Measurements from ENCODE around the gene GPC6.

The GPC6 gene

DNA sequence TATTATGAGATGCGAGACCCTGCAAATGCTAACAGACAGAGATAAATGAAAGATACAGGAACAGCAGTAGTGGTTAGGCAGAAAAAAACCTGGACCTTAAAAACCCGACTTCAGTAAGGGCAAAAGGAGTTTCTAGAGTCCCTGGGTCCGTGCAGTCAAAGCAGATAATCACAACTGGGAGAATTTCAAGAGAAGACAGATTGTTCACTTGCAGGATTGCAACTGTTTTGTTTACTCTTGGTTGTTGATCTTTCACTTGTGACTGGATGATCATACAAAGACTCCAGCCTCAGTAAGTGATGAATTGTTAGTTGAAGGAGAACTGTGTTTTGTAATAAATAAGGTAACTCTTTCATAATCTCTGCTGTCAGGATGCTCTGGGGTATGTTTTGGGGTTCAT, 135.1 kb downstream of the GPC6 start:
- TF ChIP-seq TRIM28 (IDR thresholded peaks at IDR 0.05; ENCODE audit: borderline replicate concordance, low read length): no peak
- TF ChIP-seq, protein P1, sequence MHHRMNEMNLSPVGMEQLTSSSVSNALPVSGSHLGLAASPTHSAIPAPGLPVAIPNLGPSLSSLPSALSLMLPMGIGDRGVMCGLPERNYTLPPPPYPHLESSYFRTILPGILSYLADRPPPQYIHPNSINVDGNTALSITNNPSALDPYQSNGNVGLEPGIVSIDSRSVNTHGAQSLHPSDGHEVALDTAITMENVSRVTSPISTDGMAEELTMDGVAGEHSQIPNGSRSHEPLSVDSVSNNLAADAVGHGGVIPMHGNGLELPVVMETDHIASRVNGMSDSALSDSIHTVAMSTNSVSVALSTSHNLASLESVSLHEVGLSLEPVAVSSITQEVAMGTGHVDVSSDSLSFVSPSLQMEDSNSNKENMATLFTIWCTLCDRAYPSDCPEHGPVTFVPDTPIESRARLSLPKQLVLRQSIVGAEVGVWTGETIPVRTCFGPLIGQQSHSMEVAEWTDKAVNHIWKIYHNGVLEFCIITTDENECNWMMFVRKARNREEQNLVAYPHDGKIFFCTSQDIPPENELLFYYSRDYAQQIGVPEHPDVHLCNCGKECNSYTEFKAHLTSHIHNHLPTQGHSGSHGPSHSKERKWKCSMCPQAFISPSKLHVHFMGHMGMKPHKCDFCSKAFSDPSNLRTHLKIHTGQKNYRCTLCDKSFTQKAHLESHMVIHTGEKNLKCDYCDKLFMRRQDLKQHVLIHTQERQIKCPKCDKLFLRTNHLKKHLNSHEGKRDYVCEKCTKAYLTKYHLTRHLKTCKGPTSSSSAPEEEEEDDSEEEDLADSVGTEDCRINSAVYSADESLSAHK (tag by site-specific recombination; IDR thresholded peaks at IDR 0.05): peak; percentile 51; the same call in 1 of the 2 replicates
- H3K27ac ChIP-seq (ENCODE audit: extremely low read depth, low read depth, low read length): no peak overlapping the region
- ChIA-PET CTCF (no interaction called here), POLR2A (no interaction called here)
- H3K36me3 ChIP-seq (ENCODE audit: control insufficient read depth in 2 of 2, insufficient read depth in 1 of 2, low read length in 2 of 2): no peaks in the 10 kb centered on the region
- H3K9me3 ChIP-seq (ENCODE audit: control insufficient read depth, insufficient read depth, low read depth, low read length): no peaks in the 10 kb centered on the region
- H3K4me3 ChIP-seq (ENCODE audit: low read depth, low read length): no peak overlapping the region
- H3K4me1 ChIP-seq (ENCODE audit: control insufficient read depth, insufficient read depth, low read length): no peaks in the 10 kb centered on the region

- Histone ChIP-seq H3K4me3 (ENCODE audit: low read depth, low read length) (no peak overlapping the region), H3K27ac (ENCODE audit: extremely low read depth, low read depth, low read length) (no peak overlapping the region), H3K36me3 (ENCODE audit: control insufficient read depth in 2 of 2, insufficient read depth in 1 of 2, low read length in 2 of 2) (no peaks in the 10 kb centered on the region), H3K9me3 (ENCODE audit: control insufficient read depth, insufficient read depth, low read depth, low read length) (no peaks in the 10 kb centered on the region), H3K4me1 (ENCODE audit: control insufficient read depth, insufficient read depth, low read length) (no peaks in the 10 kb centered on the region)
- ChIA-PET POLR2A (no interaction called here), CTCF (interaction anchor here (0.6 to 0.7 kb wide), 2 partner anchors 242 to 616 kb away, joined by 3 read pairs; no protein-coding TSS in a partner anchor)
- no peak for TF ChIP-seq ZNF777 (tag by site-specific recombination; IDR thresholded peaks at IDR 0.05; ENCODE audit: borderline replicate concordance)
- no peak for TF ChIP-seq ZSCAN30 (tag by site-specific recombination; IDR thresholded peaks at IDR 0.05)
- TF ChIP-seq SP3 (tag by site-specific recombination; IDR thresholded peaks at IDR 0.05): no peak
- no peak for TF ChIP-seq PRDM1 (tag by site-specific recombination; IDR thresholded peaks at IDR 0.05)
- no peak for TF ChIP-seq ZNF664 (tag by site-specific recombination; IDR thresholded peaks at IDR 0.05)
- TF ChIP-seq KLF8 (tag by site-specific recombination; IDR thresholded peaks at IDR 0.05): no peak
- TF ChIP-seq HOXD13 (CRISPR knock-in tag; IDR thresholded peaks at IDR 0.05; ENCODE audit: borderline replicate concordance): no peak
- TF ChIP-seq ZIC2 (tag by site-specific recombination; IDR thresholded peaks at IDR 0.05): no peak
- TF ChIP-seq ZNF239 (tag by site-specific recombination; IDR thresholded peaks at IDR 0.05): no peak
- no peak for TF ChIP-seq TCF7L2 (IDR thresholded peaks at IDR 0.05; ENCODE audit: borderline replicate concordance, low read depth, low read length)
- no peak for TF ChIP-seq ZBTB20 (tag by site-specific recombination; IDR thresholded peaks at IDR 0.05)
- no peak for TF ChIP-seq ZNF830 (tag by site-specific recombination; IDR thresholded peaks at IDR 0.05; ENCODE audit: low read depth)
- no peak for TF ChIP-seq GLI4 (tag by site-specific recombination; IDR thresholded peaks at IDR 0.05)
- TF ChIP-seq SP2 (tag by site-specific recombination; IDR thresholded peaks at IDR 0.05): no peak
Observed at GRCh38 chr13:93364166-93364565, 137.6 kb downstream of the GPC6 start.

DNA sequence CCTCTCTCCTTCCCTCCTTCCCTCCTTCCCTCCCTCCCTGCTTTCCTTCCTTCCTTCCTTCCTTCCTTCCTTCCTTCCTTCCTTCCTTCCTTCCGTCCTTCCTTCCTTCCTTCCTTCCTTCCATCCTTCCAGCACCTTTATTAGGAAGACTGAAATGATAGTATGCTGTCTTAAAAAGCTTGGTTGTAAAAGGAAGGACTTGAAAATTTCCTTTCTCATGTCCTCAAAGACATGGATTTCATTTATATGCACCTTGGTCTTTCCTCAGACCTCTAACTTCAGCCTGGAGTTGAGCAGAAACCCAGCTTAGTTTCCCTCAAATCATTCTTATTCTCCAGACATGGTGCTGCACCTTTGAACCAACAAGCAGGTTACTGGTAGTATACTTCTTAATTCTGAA, 141.7 kb downstream of the GPC6 start:
- Histone ChIP-seq H3K27ac (ENCODE audit: extremely low read depth, low read depth, low read length) (no peak overlapping the region), H3K4me1 (ENCODE audit: control insufficient read depth, insufficient read depth, low read length) (no peaks in the 10 kb centered on the region), H3K4me3 (ENCODE audit: low read depth, low read length) (no peak overlapping the region), H3K36me3 (ENCODE audit: control insufficient read depth in 2 of 2, insufficient read depth in 1 of 2, low read length in 2 of 2) (no peaks in the 10 kb centered on the region), H3K9me3 (ENCODE audit: control insufficient read depth, insufficient read depth, low read depth, low read length) (no peaks in the 10 kb centered on the region)
- POLR2A ChIA-PET: interaction anchor here (0.7 kb wide), 1 partner anchor 654 kb away, joined by 5 read pairs; no protein-coding TSS in a partner anchor
- CTCF ChIA-PET: no interaction called here
- no peak for TF ChIP-seq ZNF645 (tag by site-specific recombination; IDR thresholded peaks at IDR 0.05)
- no peak for TF ChIP-seq ZNF18 (tag by site-specific recombination; IDR thresholded peaks at IDR 0.05)
- no peak for TF ChIP-seq ZNF621 (tag by site-specific recombination; IDR thresholded peaks at IDR 0.05)
- no peak for TF ChIP-seq ELK4 (IDR thresholded peaks at IDR 0.05; ENCODE audit: borderline replicate concordance, low read depth, low read length)
- TF ChIP-seq, protein P2, sequence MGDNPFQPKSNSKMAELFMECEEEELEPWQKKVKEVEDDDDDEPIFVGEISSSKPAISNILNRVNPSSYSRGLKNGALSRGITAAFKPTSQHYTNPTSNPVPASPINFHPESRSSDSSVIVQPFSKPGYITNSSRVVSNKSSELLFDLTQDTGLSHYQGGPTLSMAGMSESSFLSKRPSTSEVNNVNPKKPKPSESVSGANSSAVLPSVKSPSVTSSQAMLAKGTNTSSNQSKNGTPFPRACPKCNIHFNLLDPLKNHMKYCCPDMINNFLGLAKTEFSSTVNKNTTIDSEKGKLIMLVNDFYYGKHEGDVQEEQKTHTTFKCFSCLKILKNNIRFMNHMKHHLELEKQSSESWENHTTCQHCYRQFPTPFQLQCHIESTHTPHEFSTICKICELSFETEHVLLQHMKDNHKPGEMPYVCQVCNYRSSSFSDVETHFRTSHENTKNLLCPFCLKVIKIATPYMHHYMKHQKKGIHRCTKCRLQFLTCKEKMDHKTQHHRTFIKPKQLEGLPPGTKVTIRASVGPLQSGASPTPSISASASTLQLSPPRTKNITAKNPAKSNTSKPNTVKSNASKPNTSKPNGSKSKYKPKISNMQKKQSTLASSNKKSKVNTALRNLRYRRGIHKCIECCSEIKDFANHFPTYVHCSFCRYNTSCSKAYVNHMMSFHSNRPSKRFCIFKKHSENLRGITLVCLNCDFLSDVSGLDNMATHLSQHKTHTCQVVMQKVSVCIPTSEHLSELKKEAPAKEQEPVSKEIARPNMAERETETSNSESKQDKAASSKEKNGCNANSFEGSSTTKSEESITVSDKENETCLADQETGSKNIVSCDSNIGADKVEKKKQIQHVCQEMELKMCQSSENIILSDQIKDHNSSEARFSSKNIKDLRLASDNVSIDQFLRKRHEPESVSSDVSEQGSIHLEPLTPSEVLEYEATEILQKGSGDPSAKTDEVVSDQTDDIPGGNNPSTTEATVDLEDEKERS (tag by site-specific recombination; IDR thresholded peaks at IDR 0.05): no peak
- TF ChIP-seq EGR2 (tag by site-specific recombination; IDR thresholded peaks at IDR 0.05; ENCODE audit: low read depth): no peak
- no peak for TF ChIP-seq ZNF555 (tag by site-specific recombination; conservative IDR thresholded peaks at IDR 0.05)
- no peak for TF ChIP-seq ZNF521 (tag by site-specific recombination; IDR thresholded peaks at IDR 0.05)
- TF ChIP-seq ZNF292 (tag by site-specific recombination; IDR thresholded peaks at IDR 0.05; ENCODE audit: borderline replicate concordance, low read depth): no peak
